ENCODE measurements around the gene CTSS. TPM values are rescaled to one million over a fixed set of nuclear protein-coding genes. Genes with fewer than 3 reads are reported as not detected.

CTSS gene
- total and polyA plus RNA-seq, 8 donors: 6.5 to 126 (median 9.6) TPM

DNA sequence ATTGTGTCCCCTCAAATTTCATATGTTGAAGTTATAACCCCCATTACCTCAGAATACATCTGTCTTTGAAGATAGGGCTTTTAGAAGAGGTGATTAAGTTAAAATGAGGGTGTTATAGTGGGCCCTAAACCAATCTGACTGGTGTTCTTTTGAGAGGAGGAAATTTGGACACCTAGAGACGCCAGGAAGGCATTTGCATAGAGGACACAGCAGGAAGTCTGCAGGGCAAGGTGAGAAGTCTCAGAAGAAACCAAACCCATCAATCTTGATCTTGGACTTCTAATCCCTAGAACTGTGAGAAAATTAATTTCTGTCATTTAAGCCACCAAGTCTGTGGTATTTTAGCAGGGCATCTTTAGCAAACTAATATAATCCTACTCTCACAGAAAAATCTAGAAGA is 81.7 kb downstream of the CTSS start:
- H3K4me3 ChIP-seq: no peak overlapping the region
- H3K27ac ChIP-seq: no peak overlapping the region
- FAIRE-seq: no peak

More for the DNA sequence above, 81.7 kb downstream of the CTSS start:
- ATAC-seq (no peak), DNase-seq (no peak)
- TF ChIP-seq, protein P1, sequence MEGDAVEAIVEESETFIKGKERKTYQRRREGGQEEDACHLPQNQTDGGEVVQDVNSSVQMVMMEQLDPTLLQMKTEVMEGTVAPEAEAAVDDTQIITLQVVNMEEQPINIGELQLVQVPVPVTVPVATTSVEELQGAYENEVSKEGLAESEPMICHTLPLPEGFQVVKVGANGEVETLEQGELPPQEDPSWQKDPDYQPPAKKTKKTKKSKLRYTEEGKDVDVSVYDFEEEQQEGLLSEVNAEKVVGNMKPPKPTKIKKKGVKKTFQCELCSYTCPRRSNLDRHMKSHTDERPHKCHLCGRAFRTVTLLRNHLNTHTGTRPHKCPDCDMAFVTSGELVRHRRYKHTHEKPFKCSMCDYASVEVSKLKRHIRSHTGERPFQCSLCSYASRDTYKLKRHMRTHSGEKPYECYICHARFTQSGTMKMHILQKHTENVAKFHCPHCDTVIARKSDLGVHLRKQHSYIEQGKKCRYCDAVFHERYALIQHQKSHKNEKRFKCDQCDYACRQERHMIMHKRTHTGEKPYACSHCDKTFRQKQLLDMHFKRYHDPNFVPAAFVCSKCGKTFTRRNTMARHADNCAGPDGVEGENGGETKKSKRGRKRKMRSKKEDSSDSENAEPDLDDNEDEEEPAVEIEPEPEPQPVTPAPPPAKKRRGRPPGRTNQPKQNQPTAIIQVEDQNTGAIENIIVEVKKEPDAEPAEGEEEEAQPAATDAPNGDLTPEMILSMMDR (IDR thresholded peaks at IDR 0.05): no peak
- intact Hi-C loops (cut with DNase I): no loop called here
- Histone ChIP-seq H3K4me1 (peaks cover 0 to 2% (median 0%) of the 10 kb centered on the region in 3 donors), H3K36me3 (peaks cover 0 to 11% (median 5%) of the 10 kb centered on the region in 3 donors), H3K27me3 (no peaks in the 10 kb centered on the region), H3K9me3 (no peaks in the 10 kb centered on the region)
- 93 to 95% methylated on average over 1 of the region's 1 CpG for WGBS, 2 donors

Other genes with a start within 250 kb of the CTSS start
- 1 to 10 TPM; 1.3 to 6.2 (median 3.0) TPM for gene ADAMTSL4, start 216.4 kb downstream of the CTSS start, total RNA-seq
- 1 to 10 TPM; 3.5 to 8.0 TPM for gene ADAMTSL4, start 216.4 kb downstream of the CTSS start, polyA plus RNA-seq
- gene MCL1, start 186.2 kb downstream of the CTSS start, total RNA-seq: 100 to 1,000 TPM in 3 of 6 donors, 10 to 100 TPM in 3; 91.6 to 163 (median 108) TPM
- 10 to 100 TPM; 69.2 to 95.7 TPM for gene MCL1, start 186.2 kb downstream of the CTSS start, polyA plus RNA-seq
- 10 to 100 TPM; 53.9 to 76.3 (median 67.9) TPM for gene ENSA, start 136.2 kb downstream of the CTSS start, total RNA-seq
- gene ENSA, start 136.2 kb downstream of the CTSS start, polyA plus RNA-seq: 10 to 100 TPM; 62.6 to 86.0 TPM
- 10 to 100 TPM; 19.3 to 34.8 (median 27.7) TPM for gene GOLPH3L, start 68.6 kb downstream of the CTSS start, total RNA-seq
- gene GOLPH3L, start 68.6 kb downstream of the CTSS start, polyA plus RNA-seq: 10 to 100 TPM; 10.5 to 14.5 TPM
- gene HORMAD1, start 44.9 kb downstream of the CTSS start, total RNA-seq: under 1 TPM in 2 of 6 donors, not detected in 4; 0.28 TPM
- under 1 TPM in 1 of 2 donors, not detected in 1; 0.08 TPM for gene HORMAD1, start 44.9 kb downstream of the CTSS start, polyA plus RNA-seq
- 10 to 100 TPM in 1 of 6 donors, 1 to 10 TPM in 5; 1.5 to 34.6 (median 4.9) TPM for gene CTSK, start 42.5 kb upstream of the CTSS start, total RNA-seq
- 1 to 10 TPM; 5.5 to 8.7 TPM for gene CTSK, start 42.5 kb upstream of the CTSS start, polyA plus RNA-seq
- gene ARNT, start 110.8 kb upstream of the CTSS start, total RNA-seq: 10 to 100 TPM; 15.9 to 27.0 (median 20.3) TPM
- gene ARNT, start 110.8 kb upstream of the CTSS start, polyA plus RNA-seq: 10 to 100 TPM; 11.9 to 12.8 TPM
- gene CTXND2, start 121.4 kb upstream of the CTSS start, total RNA-seq: not detected
- not detected for gene CTXND2, start 121.4 kb upstream of the CTSS start, polyA plus RNA-seq
- gene SETDB1, start 160.6 kb upstream of the CTSS start, total RNA-seq: 10 to 100 TPM; 15.2 to 25.5 (median 20.6) TPM
- 10 to 100 TPM; 20.5 to 23.1 TPM for gene SETDB1, start 160.6 kb upstream of the CTSS start, polyA plus RNA-seq
- gene CERS2, start 209.1 kb upstream of the CTSS start, total RNA-seq: 100 to 1,000 TPM in 3 of 6 donors, 10 to 100 TPM in 3; 75.0 to 155 (median 94.6) TPM
- gene CERS2, start 209.1 kb upstream of the CTSS start, polyA plus RNA-seq: 100 to 1,000 TPM; 112 to 122 TPM
- 10 to 100 TPM; 11.7 to 17.6 (median 13.8) TPM for gene ANXA9, start 216.5 kb upstream of the CTSS start, total RNA-seq
- 10 to 100 TPM; 18.1 to 30.7 TPM for gene ANXA9, start 216.5 kb upstream of the CTSS start, polyA plus RNA-seq
- 10 to 100 TPM; 24.1 to 35.5 (median 32.4) TPM for gene MINDY1, start 241.1 kb upstream of the CTSS start, total RNA-seq
- gene MINDY1, start 241.1 kb upstream of the CTSS start, polyA plus RNA-seq: 10 to 100 TPM; 23.1 to 24.2 TPM
- gene PRUNE1, start 242.7 kb upstream of the CTSS start, total RNA-seq: 10 to 100 TPM in 2 of 6 donors, 1 to 10 TPM in 4; 6.4 to 11.1 (median 8.1) TPM
- 10 to 100 TPM in 1 of 2 donors, 1 to 10 TPM in 1; 6.7 to 16.7 TPM for gene PRUNE1, start 242.7 kb upstream of the CTSS start, polyA plus RNA-seq

Data from pancreas (tissue), 10 donors.